DOHH2 (cell line): ENCODE measurements around the gene CCNE1.

ENCODE experiments used
- H3F3A ChIP-seq: fragments of 200-600 bp; sonication (generic), shearing (Covaris generic); 2 replicates; pipeline ENCODE4 v1.6.0; 2016; ENCODE audit warnings: antibody characterized with exemption, mild to moderate bottlenecking; ENCODE audit not compliant: control insufficient read depth, insufficient read depth
- H3K27ac ChIP-seq: fragments of 200-600 bp; sonication (generic); 2 replicates; pipeline ENCODE4 v1.5.1; 2014; ENCODE audit warnings: low read depth, mild to moderate bottlenecking, low read length, moderate library complexity
- H3K27me3 ChIP-seq: fragments of 200-600 bp; sonication (generic); 2 replicates; pipeline ENCODE4 v1.6.1; 2014; ENCODE audit warnings: mild to moderate bottlenecking, low read length, mixed read lengths; ENCODE audit not compliant: control insufficient read depth
- H3K36me3 ChIP-seq: fragments of 200-600 bp; sonication (generic); 2 replicates; pipeline ENCODE4 v1.6.1; 2014; ENCODE audit warnings: mild to moderate bottlenecking, low read length, moderate library complexity, mixed read lengths; ENCODE audit not compliant: control insufficient read depth
- H3K4me1 ChIP-seq: fragments of 200-600 bp; sonication (generic); 2 replicates; pipeline ENCODE4 v1.6.1; 2014; ENCODE audit warnings: mild to moderate bottlenecking, low read length, mixed read lengths; ENCODE audit not compliant: control insufficient read depth
- H3K4me2 ChIP-seq: fragments of 200-600 bp; sonication (generic); 2 replicates; pipeline ENCODE4 v1.6.0; 2014; ENCODE audit warnings: mild to moderate bottlenecking, low read length, moderate library complexity
- H3K4me3 ChIP-seq: fragments of 200-600 bp; sonication (generic); 2 replicates; pipeline ENCODE4 v1.5.1; 2014; ENCODE audit warnings: mild to moderate bottlenecking, low read length, mixed read lengths
- H3K79me2 ChIP-seq: fragments of 200-600 bp; sonication (generic); 2 replicates; pipeline ENCODE4 v1.6.1; 2014; ENCODE audit warnings: mild to moderate bottlenecking, low read length, mixed read lengths; ENCODE audit not compliant: control insufficient read depth
- H3K9me2 ChIP-seq: fragments of 200-600 bp; sonication (generic); replicated peaks from 2 replicates; pipeline ENCODE4 v1.6.1; 2014; ENCODE audit warnings: mild to moderate bottlenecking, low read length, mixed read lengths; ENCODE audit not compliant: control insufficient read depth
- H3K9me3 ChIP-seq: fragments of 200-600 bp; sonication (generic); 2 replicates; pipeline ENCODE4 v1.6.1; 2014; ENCODE audit warnings: antibody characterized with exemption, low read length, mixed read lengths; ENCODE audit not compliant: control insufficient read depth, insufficient read depth
- H4K20me1 ChIP-seq: fragments of 200-600 bp; sonication (generic); 2 replicates; pipeline ENCODE4 v1.6.0; 2014; ENCODE audit warnings: low read depth, mild to moderate bottlenecking, antibody characterized with exemption, low read length, moderate library complexity; ENCODE audit not compliant: control insufficient read depth, insufficient read depth
- EZH2phosphoT487 ChIP-seq: fragments of 200-600 bp; sonication (generic); IDR thresholded peaks from 2 replicates; pipeline ENCODE4 v1.6.1; 2017; ENCODE audit warnings: borderline replicate concordance, mild to moderate bottlenecking, antibody characterized with exemption, low read length, moderate library complexity, mixed read lengths
- TF ChIP-seq, protein P1 (sequence below): fragments of 200-600 bp; sonication (generic); IDR thresholded peaks from one replicate; pipeline ENCODE4 v1.5.1; 2014; ENCODE audit warnings: antibody characterized with exemption, mild to moderate bottlenecking, low read depth, low read length; ENCODE audit not compliant: poor library complexity, severe bottlenecking

CCNE1 gene

DNA sequence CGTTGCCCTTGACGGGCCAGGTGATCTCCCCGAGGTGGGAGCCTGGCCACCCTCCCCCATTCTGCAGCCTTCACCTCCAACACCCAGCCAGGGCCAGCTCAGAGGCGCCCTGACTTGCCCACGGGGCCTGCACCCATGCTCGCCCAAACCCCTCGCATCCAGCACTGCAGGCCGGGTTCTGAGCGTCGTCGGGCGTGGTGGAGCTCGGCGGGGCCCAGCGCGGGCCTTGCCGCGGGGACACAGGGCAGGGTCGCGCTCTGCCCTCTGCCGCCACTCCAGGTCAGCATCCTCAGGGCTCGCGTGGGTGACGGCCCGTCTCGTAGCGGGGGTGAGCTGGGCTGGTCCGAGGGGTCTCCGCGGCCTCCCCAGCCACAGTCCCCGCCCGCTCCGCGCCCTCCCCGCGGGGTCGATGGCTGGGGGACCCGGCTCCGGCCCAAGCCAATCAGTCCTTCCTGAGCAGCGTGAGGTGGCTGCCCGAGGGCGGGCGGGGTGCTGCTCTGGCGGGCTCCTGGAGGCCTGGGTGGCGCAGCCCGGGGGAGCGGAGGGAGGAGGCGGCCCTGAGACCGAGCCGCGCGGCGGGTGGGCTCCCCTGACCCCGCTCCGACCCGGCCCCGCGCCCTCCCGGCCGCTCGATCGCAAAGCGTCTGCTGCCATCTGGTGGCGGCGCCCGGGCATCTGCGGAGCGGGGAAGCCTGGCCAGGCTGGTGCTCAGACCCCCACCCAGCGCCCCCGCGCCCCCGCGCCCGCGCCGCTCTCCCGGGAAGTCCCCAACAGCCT is 61.4 kb downstream of the CCNE1 start:
- no peaks in the 10 kb centered on the region for H3K9me3 ChIP-seq
- no peaks in the 10 kb centered on the region for H3K36me3 ChIP-seq
- H3K27ac ChIP-seq = no peak overlapping the region
- H3K4me2 ChIP-seq = peak overlapping the region; percentile 73
- peaks cover 4% of the 10 kb centered on the region for H3K4me1 ChIP-seq
- H3K27me3 ChIP-seq = peaks cover 3% of the 10 kb centered on the region; the same call in 1 of the 2 replicates
- TF ChIP-seq EZH2phosphoT487 = no peak
- TF ChIP-seq, protein P1, sequence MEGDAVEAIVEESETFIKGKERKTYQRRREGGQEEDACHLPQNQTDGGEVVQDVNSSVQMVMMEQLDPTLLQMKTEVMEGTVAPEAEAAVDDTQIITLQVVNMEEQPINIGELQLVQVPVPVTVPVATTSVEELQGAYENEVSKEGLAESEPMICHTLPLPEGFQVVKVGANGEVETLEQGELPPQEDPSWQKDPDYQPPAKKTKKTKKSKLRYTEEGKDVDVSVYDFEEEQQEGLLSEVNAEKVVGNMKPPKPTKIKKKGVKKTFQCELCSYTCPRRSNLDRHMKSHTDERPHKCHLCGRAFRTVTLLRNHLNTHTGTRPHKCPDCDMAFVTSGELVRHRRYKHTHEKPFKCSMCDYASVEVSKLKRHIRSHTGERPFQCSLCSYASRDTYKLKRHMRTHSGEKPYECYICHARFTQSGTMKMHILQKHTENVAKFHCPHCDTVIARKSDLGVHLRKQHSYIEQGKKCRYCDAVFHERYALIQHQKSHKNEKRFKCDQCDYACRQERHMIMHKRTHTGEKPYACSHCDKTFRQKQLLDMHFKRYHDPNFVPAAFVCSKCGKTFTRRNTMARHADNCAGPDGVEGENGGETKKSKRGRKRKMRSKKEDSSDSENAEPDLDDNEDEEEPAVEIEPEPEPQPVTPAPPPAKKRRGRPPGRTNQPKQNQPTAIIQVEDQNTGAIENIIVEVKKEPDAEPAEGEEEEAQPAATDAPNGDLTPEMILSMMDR = peak; percentile 74
- no peaks in the 10 kb centered on the region for H3K79me2 ChIP-seq
- peak overlapping the region; percentile 52 for H3K4me3 ChIP-seq
- H3K9me2 ChIP-seq = no peaks in the 10 kb centered on the region
- no peaks in the 10 kb centered on the region for H3F3A ChIP-seq
- H4K20me1 ChIP-seq = no peaks in the 10 kb centered on the region
